Keratinocyte (primary cell): ENCODE measurements around the gene MAN2A2. TPM values are rescaled to one million over a fixed set of nuclear protein-coding genes. Genes with fewer than 3 reads are reported as not detected.
A peak's percentile ranks its signal among the peaks of the same experiment; 100 is the strongest.

Experiments used
- DNase-seq: peaks from one replicate; pipeline ENCODE4 v3.0.0-alpha.2; 2011; ENCODE audit warnings: low read depth, missing footprints, low spot score
- FAIRE-seq: peaks from 2 replicates; lab custom pipeline; 2011; peaks lifted over from hg19 to GRCh38; lab: Jason Lieb, UNC
- H2AFZ ChIP-seq: 2 replicates; pipeline ENCODE4 v1.6.0; 2012; ENCODE audit warnings: low read length, control low read depth, inconsistent platforms; ENCODE audit not compliant: control insufficient read depth
- H3K27ac ChIP-seq: 2 replicates; pipeline ENCODE4 v1.5.1; 2011; ENCODE audit warnings: low read length; ENCODE audit not compliant: control insufficient read depth, insufficient read depth
- H3K27me3 ChIP-seq: 3 replicates; pipeline ENCODE4 v1.6.0; 2011; ENCODE audit warnings: low read length; ENCODE audit not compliant: control insufficient read depth, insufficient read depth; ENCODE audit errors: extremely low read depth
- H3K36me3 ChIP-seq, 2 experiments: 2 replicates in 1 of 2; 3 replicates in 1 of 2; pipeline ENCODE4 v1.5.1; 2011; ENCODE audit warnings: low read length in 2 of 2, mild to moderate bottlenecking in 1 of 2; ENCODE audit not compliant: control insufficient read depth in 2 of 2, insufficient read depth in 2 of 2; ENCODE audit errors: extremely low read depth in 1 of 2
- H3K4me1 ChIP-seq: 3 replicates; pipeline ENCODE4 v1.5.1; 2011; ENCODE audit warnings: low read length; ENCODE audit not compliant: control insufficient read depth, insufficient read depth; ENCODE audit errors: extremely low read depth
- H3K4me2 ChIP-seq: 3 replicates; pipeline ENCODE4 v1.6.0; 2011; ENCODE audit warnings: low read depth, low read length; ENCODE audit not compliant: control insufficient read depth, insufficient read depth; ENCODE audit errors: extremely low read depth
- H3K4me3 ChIP-seq, 3 experiments: fragments of 200-600 bp in 1 of 3; sonication (generic) in 1 of 3; 2 replicates in 2 of 3; 3 replicates in 1 of 3; pipeline ENCODE4 v1.5.1; 2011 to 2016; ENCODE audit warnings: low read length in 3 of 3, mild to moderate bottlenecking in 3 of 3, control low read depth in 2 of 3, inconsistent platforms in 1 of 3, low read depth in 1 of 3, mixed read lengths in 1 of 3, mixed run types in 1 of 3, moderate library complexity in 1 of 3; ENCODE audit not compliant: control insufficient read depth in 2 of 3, insufficient read depth in 2 of 3; ENCODE audit errors: extremely low read depth in 1 of 3
- H3K79me2 ChIP-seq: 2 replicates; pipeline ENCODE4 v1.6.0; 2012; ENCODE audit warnings: low read length; ENCODE audit not compliant: control insufficient read depth, insufficient read depth
- H3K9ac ChIP-seq: 3 replicates; pipeline ENCODE4 v1.6.0; 2011; ENCODE audit warnings: low read length; ENCODE audit not compliant: control insufficient read depth, insufficient read depth; ENCODE audit errors: extremely low read depth
- H3K9me1 ChIP-seq: 3 replicates; pipeline ENCODE4 v1.6.0; 2011; ENCODE audit warnings: low read length; ENCODE audit not compliant: control insufficient read depth, insufficient read depth; ENCODE audit errors: extremely low read depth
- H3K9me3 ChIP-seq: 2 replicates; pipeline ENCODE4 v1.5.1; 2012; ENCODE audit warnings: low read depth, low read length; ENCODE audit not compliant: control insufficient read depth
- H4K20me1 ChIP-seq: 3 replicates; pipeline ENCODE4 v1.6.0; 2011; ENCODE audit warnings: low read length; ENCODE audit not compliant: control insufficient read depth, insufficient read depth; ENCODE audit errors: extremely low read depth
- EZH2 ChIP-seq: IDR thresholded peaks from one replicate; pipeline ENCODE4 v1.6.1; 2012; ENCODE audit warnings: inconsistent platforms, mild to moderate bottlenecking, low read length, moderate library complexity
- dilution Hi-C: fragments of 300-500 bp; cut with MboI; formaldehyde crosslinking; loops from one replicate; pipeline ENCODE4 v1.7.0; 2020; ENCODE audit warnings: low sequenced_read_pairs; ENCODE audit not compliant: extremely low pct_ligation_motif_present
- polyA plus RNA-seq, 5 experiments: library from polyadenylated mRNA; depleted of rRNA in 3 of 5; stranded (reverse) in 3 of 5; stranded (forward) in 1 of 5; unstranded in 1 of 5; fragments of >200 nt; gene quantifications; 1 replicate in 1 of 5; 2 replicates in 3 of 5; 3 replicates in 1 of 5; pipeline versions ENCODE4 v1.2.1 to v1.2.3, GENCODE V29; 2011 to 2012; ENCODE audit warnings: missing spikeins in 2 of 5, low read depth in 1 of 5, low replicate concordance in 1 of 5
- TF ChIP-seq, protein P1 (sequence below), 3 experiments: IDR thresholded peaks in 1 of 3; conservative IDR thresholded peaks in 1 of 3; optimal IDR thresholded peaks in 1 of 3; 2 replicates in 2 of 3; 3 replicates in 1 of 3; pipeline versions ENCODE3 to v1.5.1; 2011; ENCODE audit warnings: low read length in 3 of 3, mild to moderate bottlenecking in 3 of 3, moderate library complexity in 2 of 3, control low read depth in 1 of 3, inconsistent platforms in 1 of 3; ENCODE audit not compliant: insufficient read depth in 2 of 3; ENCODE audit errors: extremely low read depth in 1 of 3

The MAN2A2 gene
- polyA plus RNA-seq, 1 donor (not counting 4 experiments of a cell fraction or from before 2014, with no cell fraction given) = 6.6 TPM

- H3K27me3 ChIP-seq = no peaks in the 10 kb centered on the region
- FAIRE-seq = peak; percentile 48
- H3K9me3 ChIP-seq = no peaks in the 10 kb centered on the region
- H3K4me3 ChIP-seq = no peak overlapping the region
- dilution Hi-C loops = no loop called here
- H3K4me1 ChIP-seq = peaks cover 16% of the 10 kb centered on the region
- peak overlapping the region; percentile 8 for H3K4me2 ChIP-seq
- no peak for DNase-seq
- H2AFZ ChIP-seq = no peak overlapping the region
- H3K36me3 ChIP-seq = peaks cover 1 to 32% of the 10 kb centered on the region in 2 experiments
- peaks cover 3% of the 10 kb centered on the region for H4K20me1 ChIP-seq
- no peaks in the 10 kb centered on the region for H3K9me1 ChIP-seq
- no peaks in the 10 kb centered on the region for H3K79me2 ChIP-seq
- H3K27ac ChIP-seq = peak overlapping the region; percentile 23
- no peak overlapping the region for H3K9ac ChIP-seq
- TF ChIP-seq, protein P1, sequence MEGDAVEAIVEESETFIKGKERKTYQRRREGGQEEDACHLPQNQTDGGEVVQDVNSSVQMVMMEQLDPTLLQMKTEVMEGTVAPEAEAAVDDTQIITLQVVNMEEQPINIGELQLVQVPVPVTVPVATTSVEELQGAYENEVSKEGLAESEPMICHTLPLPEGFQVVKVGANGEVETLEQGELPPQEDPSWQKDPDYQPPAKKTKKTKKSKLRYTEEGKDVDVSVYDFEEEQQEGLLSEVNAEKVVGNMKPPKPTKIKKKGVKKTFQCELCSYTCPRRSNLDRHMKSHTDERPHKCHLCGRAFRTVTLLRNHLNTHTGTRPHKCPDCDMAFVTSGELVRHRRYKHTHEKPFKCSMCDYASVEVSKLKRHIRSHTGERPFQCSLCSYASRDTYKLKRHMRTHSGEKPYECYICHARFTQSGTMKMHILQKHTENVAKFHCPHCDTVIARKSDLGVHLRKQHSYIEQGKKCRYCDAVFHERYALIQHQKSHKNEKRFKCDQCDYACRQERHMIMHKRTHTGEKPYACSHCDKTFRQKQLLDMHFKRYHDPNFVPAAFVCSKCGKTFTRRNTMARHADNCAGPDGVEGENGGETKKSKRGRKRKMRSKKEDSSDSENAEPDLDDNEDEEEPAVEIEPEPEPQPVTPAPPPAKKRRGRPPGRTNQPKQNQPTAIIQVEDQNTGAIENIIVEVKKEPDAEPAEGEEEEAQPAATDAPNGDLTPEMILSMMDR (optimal IDR thresholded peaks at IDR 0.05 in 1 of 3, IDR thresholded peaks at IDR 0.05 in 1 of 3, conservative IDR thresholded peaks at IDR 0.05 in 1 of 3; ENCODE audit: extremely low read depth in 1 of 3, insufficient read depth in 2 of 3, low read length in 3 of 3) = no peak
- no peak for TF ChIP-seq EZH2
Observed at GRCh38 chr15:90967206-90967605, 64.1 kb downstream of the MAN2A2 start.

DNA sequence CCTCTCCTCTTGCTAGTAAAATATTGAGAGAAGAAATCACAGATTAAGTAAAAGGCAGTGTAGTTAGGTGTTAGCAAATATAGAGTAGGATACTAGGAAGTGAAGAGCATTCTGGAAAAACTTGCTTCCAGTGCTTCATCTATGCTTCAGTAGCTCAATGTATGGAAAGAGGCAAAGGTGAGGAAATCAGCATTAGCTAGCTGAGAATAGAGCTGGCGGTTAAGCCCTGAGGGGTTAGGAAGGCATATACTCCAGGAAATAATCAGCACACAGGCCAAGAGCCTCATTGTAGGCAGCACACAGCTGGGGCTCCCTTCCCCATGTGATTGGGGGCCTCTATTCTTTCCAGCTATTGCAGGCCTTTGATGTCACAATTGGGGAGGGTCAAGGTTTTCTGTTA is 65.3 kb downstream of the MAN2A2 start:
- H3K4me1 ChIP-seq = peaks cover 16% of the 10 kb centered on the region
- no peak overlapping the region for H3K4me3 ChIP-seq
- H3K4me2 ChIP-seq = no peak overlapping the region
- dilution Hi-C loops = no loop called here
- no peak overlapping the region for H3K27ac ChIP-seq
- FAIRE-seq (no peak), DNase-seq (no peak)
- TF ChIP-seq, protein P1 (optimal IDR thresholded peaks at IDR 0.05 in 1 of 3, IDR thresholded peaks at IDR 0.05 in 1 of 3, conservative IDR thresholded peaks at IDR 0.05 in 1 of 3; ENCODE audit: extremely low read depth in 1 of 3, insufficient read depth in 2 of 3, low read length in 3 of 3) = no peak
- TF ChIP-seq EZH2 = no peak
- H3K27me3 ChIP-seq = no peaks in the 10 kb centered on the region
- H3K9me3 ChIP-seq = no peaks in the 10 kb centered on the region
- no peak overlapping the region for H3K9ac ChIP-seq
- H3K9me1 ChIP-seq = no peaks in the 10 kb centered on the region
- no peak overlapping the region for H2AFZ ChIP-seq
- H3K79me2 ChIP-seq = no peaks in the 10 kb centered on the region
- H4K20me1 ChIP-seq = peaks cover 3% of the 10 kb centered on the region
- peaks cover 1 to 37% of the 10 kb centered on the region in 2 experiments for H3K36me3 ChIP-seq
